HepG2 (cell line): ENCODE measurements around the gene MICAL1. TPM values are rescaled to one million over a fixed set of nuclear protein-coding genes. Genes with fewer than 3 reads are reported as not detected.

Source experiments
- ATM ChIP-seq: fragments of 450-650 bp; IDR thresholded peaks from 2 replicates; pipeline ENCODE4 v1.7.1; 2017; ENCODE audit warnings: mild to moderate bottlenecking, borderline replicate concordance
- GPBP1L1 ChIP-seq: sonication (generic); formaldehyde crosslinking; IDR thresholded peaks from 2 replicates; pipeline ENCODE4 v1.5.0; 2020; ENCODE audit warnings: mild to moderate bottlenecking, missing genetic modification reagents
- KLF11 ChIP-seq: IDR thresholded peaks from 2 replicates; pipeline ENCODE4 v1.6.1; 2016; ENCODE audit warnings: missing compliant biosample characterization
- NFYB ChIP-seq: sonication (generic); formaldehyde crosslinking; IDR thresholded peaks from 2 replicates; pipeline ENCODE4 v1.4.0; 2020; ENCODE audit warnings: missing genetic modification reagents
- PAWR ChIP-seq: sonication (generic); formaldehyde crosslinking; IDR thresholded peaks from 2 replicates; pipeline ENCODE4 v1.4.0; 2020; ENCODE audit warnings: missing genetic modification reagents, mild to moderate bottlenecking, borderline replicate concordance
- POGZ ChIP-seq: sonication (generic); formaldehyde crosslinking; IDR thresholded peaks from 2 replicates; pipeline ENCODE4 v1.4.0; 2020; ENCODE audit warnings: mild to moderate bottlenecking, missing genetic modification reagents
- SMC3 ChIP-seq: IDR thresholded peaks from 2 replicates; pipeline ENCODE4 v1.6.1; 2011; ENCODE audit warnings: low read length, improper control_type of control experiment
- TERF1 ChIP-seq: sonication (generic); formaldehyde crosslinking; IDR thresholded peaks from 2 replicates; pipeline ENCODE4 v1.8.0; 2022; ENCODE audit warnings: mild to moderate bottlenecking, missing genetic modification reagents, moderate library complexity
- ZFP41 ChIP-seq: sonication (generic); formaldehyde crosslinking; IDR thresholded peaks from 2 replicates; pipeline ENCODE4 v1.4.0; 2020; ENCODE audit warnings: mild to moderate bottlenecking, missing genetic modification reagents, borderline replicate concordance
- ZNF296 ChIP-seq: sonication (generic); formaldehyde crosslinking; conservative IDR thresholded peaks from 2 replicates; pipeline ENCODE4 v1.5.0; 2020; ENCODE audit warnings: mild to moderate bottlenecking, missing genetic modification reagents
- ZNF3 ChIP-seq: IDR thresholded peaks from 2 replicates; pipeline ENCODE4 v1.7.0; 2017; ENCODE audit warnings: inconsistent platforms
- ZNF44 ChIP-seq: sonication (generic); formaldehyde crosslinking; IDR thresholded peaks from 2 replicates; pipeline ENCODE4 v1.5.1; 2020; ENCODE audit warnings: mild to moderate bottlenecking, missing genetic modification reagents
- ZNF446 ChIP-seq: sonication (generic); formaldehyde crosslinking; IDR thresholded peaks from 2 replicates; pipeline ENCODE4 v1.5.0; 2020; ENCODE audit warnings: mild to moderate bottlenecking, missing genetic modification reagents
- ZNF547 ChIP-seq: sonication (generic); formaldehyde crosslinking; IDR thresholded peaks from 2 replicates; pipeline ENCODE4 v1.5.1; 2020; ENCODE audit warnings: mild to moderate bottlenecking, missing genetic modification reagents
- ZNF549 ChIP-seq: sonication (generic); formaldehyde crosslinking; IDR thresholded peaks from 2 replicates; pipeline ENCODE4 v1.5.0; 2020; ENCODE audit warnings: missing genetic modification reagents
- ZNF615 ChIP-seq: sonication (generic); formaldehyde crosslinking; IDR thresholded peaks from 2 replicates; pipeline ENCODE4 v1.5.0; 2020; ENCODE audit warnings: mild to moderate bottlenecking, missing genetic modification reagents, borderline replicate concordance
- ZNF646 ChIP-seq: sonication (generic); formaldehyde crosslinking; IDR thresholded peaks from 2 replicates; pipeline ENCODE4 v1.9.0; 2021; ENCODE audit warnings: mild to moderate bottlenecking, missing genetic modification reagents
- ZNF703 ChIP-seq: sonication (generic); formaldehyde crosslinking; IDR thresholded peaks from 2 replicates; pipeline ENCODE4 v1.5.1; 2020; ENCODE audit warnings: missing genetic modification reagents, mild to moderate bottlenecking, moderate library complexity, borderline replicate concordance
- polyA plus RNA-seq, 8 experiments: library from polyadenylated mRNA; depleted of rRNA in 3 of 8; stranded (reverse) in 7 of 8; unstranded in 1 of 8; fragments of >200 nt; fragmentation: Illumina TruSeq in 4 of 8; extraction: Trizol in 4 of 8; gene quantifications; 2 replicates each; pipeline versions ENCODE4 v1.2.1 to v1.2.3, GENCODE V29; 2011 to 2016; ENCODE audit warnings: low read depth in 4 of 8, missing spikeins in 1 of 8, mixed read lengths in 1 of 8; ENCODE audit not compliant: insufficient read depth in 1 of 8
- total RNA-seq, 5 experiments: library from RNA; depleted of rRNA; stranded (reverse); fragments of >200 nt; fragmentation: Illumina TruSeq; extraction: Trizol; gene quantifications; 2 replicates each; pipeline ENCODE4 v1.2.3, GENCODE V29; 2016; ENCODE audit warnings: low read depth in 1 of 5
- TF ChIP-seq, protein P1 (sequence below): sonication (generic); formaldehyde crosslinking; IDR thresholded peaks from 2 replicates; pipeline ENCODE4 v1.5.0; 2020; ENCODE audit warnings: missing genetic modification reagents
- TF ChIP-seq, protein P2 (sequence below): sonication (generic); formaldehyde crosslinking; IDR thresholded peaks from 2 replicates; pipeline ENCODE4 v1.5.0; 2020; ENCODE audit warnings: missing genetic modification reagents

The MICAL1 gene
- total and polyA plus RNA-seq, 2 of the 13 experiments (the other 11 are each of a cell fraction or from before 2014, with no cell fraction given) = 6.9 to 39.0 TPM

GRCh38 chr6:109482905-109483734 lies 27.5 kb upstream of the MICAL1 start, which contains the start of gene ZBTB24 (continued):
- TF ChIP-seq ZNF646 (CRISPR knock-in tag) (no peak; the same call in 1 of the 2 replicates), KLF11 (CRISPR knock-in tag) (no peak), SMC3 (no peak), ATM (no peak), GPBP1L1 (CRISPR knock-in tag) (no peak), ZNF549 (CRISPR knock-in tag) (no peak), PAWR (CRISPR knock-in tag) (no peak), ZNF296 (no peak), ZNF703 (no peak), ZNF3 (CRISPR knock-in tag) (no peak), POGZ (CRISPR knock-in tag) (peak; percentile 43; the same call in 1 of the 2 replicates), NFYB (CRISPR knock-in tag) (no peak), ZNF615 (CRISPR knock-in tag) (no peak), ZFP41 (CRISPR knock-in tag) (no peak), TERF1 (no peak), ZNF44 (CRISPR knock-in tag) (no peak), ZNF446 (peak; percentile 77; the same call in 1 of the 2 replicates), ZNF547 (CRISPR knock-in tag) (no peak)
- TF ChIP-seq, protein P1, sequence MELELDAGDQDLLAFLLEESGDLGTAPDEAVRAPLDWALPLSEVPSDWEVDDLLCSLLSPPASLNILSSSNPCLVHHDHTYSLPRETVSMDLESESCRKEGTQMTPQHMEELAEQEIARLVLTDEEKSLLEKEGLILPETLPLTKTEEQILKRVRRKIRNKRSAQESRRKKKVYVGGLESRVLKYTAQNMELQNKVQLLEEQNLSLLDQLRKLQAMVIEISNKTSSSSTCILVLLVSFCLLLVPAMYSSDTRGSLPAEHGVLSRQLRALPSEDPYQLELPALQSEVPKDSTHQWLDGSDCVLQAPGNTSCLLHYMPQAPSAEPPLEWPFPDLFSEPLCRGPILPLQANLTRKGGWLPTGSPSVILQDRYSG = no peak
- TF ChIP-seq, protein P2, sequence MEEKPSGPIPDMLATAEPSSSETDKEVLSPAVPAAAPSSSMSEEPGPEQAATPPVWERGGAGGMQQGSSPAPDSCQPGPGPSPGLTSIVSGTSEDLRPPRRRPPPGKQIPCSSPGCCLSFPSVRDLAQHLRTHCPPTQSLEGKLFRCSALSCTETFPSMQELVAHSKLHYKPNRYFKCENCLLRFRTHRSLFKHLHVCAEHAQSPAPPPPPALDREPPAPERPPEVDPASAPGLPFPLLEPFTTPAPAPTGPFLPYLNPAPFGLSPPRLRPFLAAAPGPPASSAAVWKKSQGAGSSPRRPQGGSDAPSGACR (CRISPR knock-in tag) = no peak
